ENCODE results near the gene FBXL16.
"Not testable (repeated sequence)": the region's sequence is repeated elsewhere in the genome, so short reads cannot be mapped to it uniquely, and the experiment has no call there.

FBXL16 gene, protein sequence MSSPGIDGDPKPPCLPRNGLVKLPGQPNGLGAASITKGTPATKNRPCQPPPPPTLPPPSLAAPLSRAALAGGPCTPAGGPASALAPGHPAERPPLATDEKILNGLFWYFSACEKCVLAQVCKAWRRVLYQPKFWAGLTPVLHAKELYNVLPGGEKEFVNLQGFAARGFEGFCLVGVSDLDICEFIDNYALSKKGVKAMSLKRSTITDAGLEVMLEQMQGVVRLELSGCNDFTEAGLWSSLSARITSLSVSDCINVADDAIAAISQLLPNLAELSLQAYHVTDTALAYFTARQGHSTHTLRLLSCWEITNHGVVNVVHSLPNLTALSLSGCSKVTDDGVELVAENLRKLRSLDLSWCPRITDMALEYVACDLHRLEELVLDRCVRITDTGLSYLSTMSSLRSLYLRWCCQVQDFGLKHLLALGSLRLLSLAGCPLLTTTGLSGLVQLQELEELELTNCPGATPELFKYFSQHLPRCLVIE

DNA sequence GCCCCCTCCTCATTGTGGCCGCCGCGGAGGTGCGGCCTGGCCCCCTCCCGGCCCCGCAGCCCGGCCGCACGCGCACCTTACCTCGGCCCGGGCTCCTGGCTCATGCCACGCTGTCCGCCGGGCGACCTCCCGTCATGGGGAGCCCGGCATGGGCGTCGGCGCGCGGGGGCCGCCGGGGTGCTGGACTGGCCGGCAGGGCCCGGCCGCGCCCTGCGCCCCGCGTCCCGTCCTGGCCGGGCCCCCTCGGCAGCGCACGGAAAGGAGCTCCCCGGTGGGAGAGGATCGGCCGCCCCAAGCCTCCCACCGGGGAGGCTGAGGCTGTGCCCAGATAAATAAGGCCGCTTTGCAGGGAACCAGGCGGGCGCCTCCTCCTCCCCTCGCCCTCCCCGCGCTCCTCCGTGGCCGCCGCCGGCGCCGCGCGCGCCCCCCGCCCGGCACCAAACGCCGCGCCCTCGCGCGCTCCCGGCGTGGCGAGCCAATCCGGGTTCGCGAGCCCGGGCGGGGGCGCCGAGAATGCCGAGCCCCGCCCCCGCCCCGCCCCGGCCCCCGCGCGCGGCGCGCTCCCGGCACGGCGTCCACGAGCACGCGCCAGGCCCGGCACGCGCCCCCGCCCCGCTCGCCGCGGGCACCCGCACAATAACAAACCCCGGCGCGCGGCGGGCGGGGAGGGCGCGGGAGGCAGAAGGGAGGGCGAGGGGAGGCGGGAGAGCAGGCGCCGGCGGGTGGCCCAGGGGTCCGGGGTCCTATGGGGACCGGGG lies at the start of gene FBXL16:
Gene FBXL16 (minus strand): TSS at position 371 of the 758 bp plus-strand sequence. CDS start 8,396 bp downstream, outside the sequence.
- Mint-ChIP-seq H3K9me3 (no peaks in the 10 kb centered on the region), H3K4me3 (peak within 1 kb of the TSS; percentile 15), H3K4me1 (peaks cover 6% of the 10 kb centered on the region), H3K36me3 (no peaks in the 10 kb centered on the region), H3K27me3 (peaks cover 26% of the 10 kb centered on the region), H3K27ac (no peak within 1 kb of the TSS)

DNA sequence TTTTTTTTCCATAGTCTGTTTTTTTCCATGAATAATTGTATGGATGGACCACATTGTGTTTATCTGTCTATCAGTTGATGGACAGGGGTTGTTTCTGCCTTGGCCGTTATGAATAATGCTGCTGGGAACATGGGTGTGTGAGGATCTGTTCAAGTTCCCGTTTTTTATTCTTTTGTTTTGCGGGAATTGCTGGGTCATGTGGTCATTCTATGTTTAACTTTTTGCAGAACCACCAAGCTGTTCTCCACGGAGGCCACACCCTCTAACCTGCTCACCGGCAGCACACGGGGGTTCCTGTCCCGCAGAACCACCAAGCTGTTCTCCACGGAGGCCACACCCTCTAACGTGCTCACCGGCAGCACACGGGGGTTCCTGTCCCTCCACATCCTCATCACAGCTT lies 49.1 kb upstream of the FBXL16 start:
- Mint-ChIP-seq H3K27ac (no peak overlapping the region), H3K9me3 (no peaks in the 10 kb centered on the region), H3K4me1 (no peaks in the 10 kb centered on the region), H3K27me3 (no peaks in the 10 kb centered on the region), H3K36me3 (no peaks in the 10 kb centered on the region), H3K4me3 (no peak overlapping the region)

GRCh38 chr16:754121-754607 lies 48.6 kb upstream of the FBXL16 start:
- H3K27ac Mint-ChIP-seq, H3K36me3 Mint-ChIP-seq, H3K9me3 Mint-ChIP-seq: not testable (repeated sequence)

GRCh38 chr16:752007-752312 lies 46.4 kb upstream of the FBXL16 start:
- no peaks in the 10 kb centered on the region for H3K9me3 Mint-ChIP-seq
- H3K27ac Mint-ChIP-seq = no peak overlapping the region
- H3K27me3 Mint-ChIP-seq = no peaks in the 10 kb centered on the region
- H3K4me3 Mint-ChIP-seq = no peak overlapping the region
- H3K36me3 Mint-ChIP-seq = no peaks in the 10 kb centered on the region
- H3K4me1 Mint-ChIP-seq = no peaks in the 10 kb centered on the region

More at GRCh38 chr16:754121-754607, 48.6 kb upstream of the FBXL16 start:
- H3K27me3 Mint-ChIP-seq, H3K4me1 Mint-ChIP-seq, H3K4me3 Mint-ChIP-seq: not testable (repeated sequence)

DNA sequence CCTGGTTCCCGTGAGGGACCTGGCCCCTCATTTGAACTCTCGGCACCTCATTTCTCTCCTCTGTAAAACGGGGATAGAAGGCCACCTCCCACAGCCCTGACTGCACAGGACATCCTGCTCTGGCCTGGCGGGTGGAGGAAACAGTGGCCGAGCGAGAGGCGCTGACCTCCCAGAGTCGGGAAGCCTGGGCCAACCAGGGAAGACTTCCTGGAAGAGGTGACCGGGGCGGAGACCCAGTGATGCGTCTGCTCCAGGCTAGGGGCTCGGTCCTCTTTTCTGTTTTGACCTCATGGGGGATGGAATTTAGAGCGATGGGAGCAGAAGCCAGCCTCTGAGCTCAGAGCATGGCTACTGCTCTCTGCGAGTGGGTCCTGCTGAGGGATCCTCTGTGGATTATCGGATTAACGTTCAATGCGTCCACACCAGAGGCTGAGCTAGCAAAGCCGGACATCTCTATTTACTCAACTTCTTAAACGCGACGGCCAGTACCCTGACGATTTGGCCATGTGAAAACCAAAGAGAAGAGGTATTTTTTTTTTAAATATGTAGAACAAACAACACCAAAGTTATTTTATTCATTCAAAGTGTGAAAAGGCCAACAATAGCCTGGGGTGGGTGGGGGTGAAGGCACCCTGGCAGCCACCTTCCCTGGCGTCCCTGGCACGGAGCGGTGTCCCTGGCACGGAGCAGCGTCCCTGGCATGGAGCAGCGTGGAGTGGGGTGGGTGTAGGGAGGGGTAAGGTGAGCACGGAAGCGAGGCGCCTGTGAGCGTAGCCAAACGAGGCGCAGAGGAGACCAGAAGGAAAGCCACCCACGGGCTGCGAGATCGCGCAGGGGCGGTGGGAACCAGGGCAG lies 45.8 kb upstream of the FBXL16 start:
- Mint-ChIP-seq H3K9me3 (no peaks in the 10 kb centered on the region), H3K4me3 (no peak overlapping the region), H3K27ac (no peak overlapping the region), H3K4me1 (no peaks in the 10 kb centered on the region), H3K36me3 (no peaks in the 10 kb centered on the region), H3K27me3 (no peaks in the 10 kb centered on the region)

DNA sequence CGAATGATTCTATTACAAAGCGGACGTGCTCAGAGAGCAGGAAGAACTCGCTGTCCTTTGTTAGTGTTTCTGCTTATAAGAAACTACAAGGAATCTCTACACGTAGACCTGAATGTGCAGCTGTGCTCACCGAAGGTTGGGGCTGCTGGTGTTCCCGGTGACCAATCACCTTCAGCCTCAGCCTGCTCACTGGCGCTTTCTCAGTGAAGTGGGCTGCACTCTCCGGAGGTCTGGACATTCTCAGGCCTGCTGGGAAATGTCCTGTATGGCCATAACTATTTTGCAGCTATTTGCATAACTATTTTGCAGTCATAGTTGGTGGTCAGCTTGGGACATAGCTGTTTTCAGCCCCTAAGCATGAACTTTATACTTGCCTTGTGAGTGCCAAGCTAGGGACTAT lies 44.9 kb upstream of the FBXL16 start:
- Mint-ChIP-seq H3K36me3 (no peaks in the 10 kb centered on the region), H3K4me3 (no peak overlapping the region), H3K9me3 (no peaks in the 10 kb centered on the region), H3K4me1 (no peaks in the 10 kb centered on the region), H3K27ac (no peak overlapping the region), H3K27me3 (no peaks in the 10 kb centered on the region)

GRCh38 chr16:749010-749409 lies 43.4 kb upstream of the FBXL16 start:
- H3K27me3 Mint-ChIP-seq = no peaks in the 10 kb centered on the region
- H3K4me1 Mint-ChIP-seq = no peaks in the 10 kb centered on the region
- H3K4me3 Mint-ChIP-seq = no peak overlapping the region
- H3K9me3 Mint-ChIP-seq = no peaks in the 10 kb centered on the region
- H3K36me3 Mint-ChIP-seq = no peaks in the 10 kb centered on the region
- no peak overlapping the region for H3K27ac Mint-ChIP-seq

- H3K27ac Mint-ChIP-seq = no peak overlapping the region
- no peaks in the 10 kb centered on the region for H3K27me3 Mint-ChIP-seq
- H3K9me3 Mint-ChIP-seq = no peaks in the 10 kb centered on the region
- H3K36me3 Mint-ChIP-seq = no peaks in the 10 kb centered on the region
- no peaks in the 10 kb centered on the region for H3K4me1 Mint-ChIP-seq
- H3K4me3 Mint-ChIP-seq = no peak overlapping the region
These were observed 42.6 kb upstream of the FBXL16 start for GRCh38 chr16:747978-748746.

DNA sequence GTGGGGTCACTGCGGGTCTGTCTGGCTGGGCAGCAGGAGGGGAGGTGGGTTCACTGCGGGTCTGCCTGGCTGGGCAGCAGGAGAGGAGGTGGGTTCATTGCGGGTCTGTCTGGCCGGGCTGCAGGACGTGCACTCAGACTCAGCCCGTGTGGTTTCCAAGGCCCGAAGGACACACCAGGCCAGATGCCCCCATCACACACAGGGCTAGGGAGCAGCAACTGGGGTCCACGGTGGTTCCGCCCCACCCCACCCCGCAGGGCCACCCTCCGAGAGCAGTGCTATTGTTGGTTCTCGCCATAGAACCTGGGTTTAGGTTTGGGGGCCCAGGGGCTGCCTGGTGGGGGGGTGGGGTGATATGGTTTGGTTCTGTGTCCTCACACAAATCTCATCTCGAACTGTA lies 41.0 kb upstream of the FBXL16 start:
- Mint-ChIP-seq H3K9me3 (no peaks in the 10 kb centered on the region), H3K36me3 (no peaks in the 10 kb centered on the region), H3K4me1 (no peaks in the 10 kb centered on the region), H3K27me3 (no peaks in the 10 kb centered on the region), H3K27ac (no peak overlapping the region), H3K4me3 (no peak overlapping the region)

DNA sequence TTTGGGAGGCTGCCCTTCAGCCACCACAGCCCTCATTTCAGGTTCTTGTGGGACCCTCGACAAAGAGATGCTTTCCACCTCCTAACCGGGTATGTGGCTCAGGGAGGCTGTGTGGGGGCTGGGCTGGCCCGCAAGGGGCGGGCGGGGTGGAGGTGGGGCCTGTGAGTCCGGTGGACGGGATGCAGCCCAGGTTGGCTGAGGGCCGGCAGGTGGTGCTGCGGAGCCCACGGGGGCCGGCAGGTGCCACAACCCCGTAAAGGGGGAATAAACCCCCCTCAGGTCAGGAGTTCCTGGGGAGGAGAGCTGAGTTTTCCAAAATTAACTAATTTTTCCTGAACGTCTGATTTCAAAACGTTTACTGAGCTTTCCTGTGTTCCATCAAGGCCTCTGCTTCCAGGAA lies 40.1 kb upstream of the FBXL16 start:
- no peak overlapping the region for H3K27ac Mint-ChIP-seq
- H3K27me3 Mint-ChIP-seq = no peaks in the 10 kb centered on the region
- no peak overlapping the region for H3K4me3 Mint-ChIP-seq
- H3K4me1 Mint-ChIP-seq = no peaks in the 10 kb centered on the region
- no peaks in the 10 kb centered on the region for H3K9me3 Mint-ChIP-seq
- no peaks in the 10 kb centered on the region for H3K36me3 Mint-ChIP-seq

DNA sequence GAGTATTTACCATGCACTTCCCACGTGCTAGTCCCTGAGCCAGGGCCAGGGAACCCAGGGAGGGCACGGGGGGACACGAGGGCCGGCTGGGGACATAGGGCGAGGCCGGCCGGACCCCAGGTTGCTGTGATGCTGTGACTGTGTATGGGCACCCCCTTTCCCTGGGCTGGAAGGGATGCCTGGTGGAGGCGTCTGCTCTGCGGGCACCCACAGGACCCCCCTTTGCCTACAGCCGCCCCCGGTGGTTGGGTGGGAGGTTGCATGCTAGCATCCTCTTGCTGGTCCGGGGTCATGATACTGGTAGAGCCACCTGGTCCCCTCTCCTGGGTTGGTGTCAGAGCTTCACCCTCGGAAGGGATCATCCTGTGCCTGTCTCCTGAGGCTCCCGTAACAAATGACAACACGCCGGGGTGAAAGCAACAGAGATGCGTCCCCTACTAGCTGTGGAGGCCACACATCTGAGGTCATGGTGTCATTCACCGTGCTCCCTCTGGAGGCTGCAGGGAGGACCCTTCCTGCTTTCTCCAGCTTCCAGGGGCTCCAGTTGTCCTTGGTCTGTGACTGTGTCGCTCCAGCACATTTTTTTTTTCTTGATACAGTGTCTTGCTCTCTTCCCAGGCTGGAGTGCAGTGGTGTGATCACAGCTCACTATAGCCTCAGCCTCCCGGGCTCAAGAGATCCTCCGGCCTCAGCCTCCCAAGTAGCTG lies 38.3 kb upstream of the FBXL16 start:
- Mint-ChIP-seq H3K4me3 (no peak overlapping the region), H3K9me3 (no peaks in the 10 kb centered on the region), H3K27ac (no peak overlapping the region), H3K4me1 (peaks cover 13% of the 10 kb centered on the region), H3K36me3 (no peaks in the 10 kb centered on the region), H3K27me3 (no peaks in the 10 kb centered on the region)

DNA sequence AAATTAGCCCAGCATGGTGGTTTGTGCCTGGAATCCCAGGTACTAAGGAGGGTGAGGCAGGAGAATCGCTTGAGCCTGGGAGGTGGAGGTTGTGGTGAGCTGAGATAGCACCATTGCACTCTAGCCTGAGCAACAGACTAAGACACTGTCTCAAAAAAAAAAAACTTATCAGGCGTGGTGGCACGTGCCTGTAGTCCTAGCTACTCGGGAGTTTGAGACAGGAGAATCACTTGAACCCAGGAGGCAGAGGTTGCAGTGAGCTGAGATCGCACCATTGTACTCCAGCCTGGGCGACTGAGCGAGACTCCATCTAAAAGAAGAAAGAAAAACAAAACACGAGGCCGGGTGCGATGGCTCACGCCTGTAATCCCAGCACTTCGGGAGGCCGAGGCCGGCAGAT lies 37.3 kb upstream of the FBXL16 start:
- H3K36me3 Mint-ChIP-seq, H3K27ac Mint-ChIP-seq, H3K27me3 Mint-ChIP-seq, H3K9me3 Mint-ChIP-seq, H3K4me3 Mint-ChIP-seq: not testable (repeated sequence)
- peaks cover 13% of the 10 kb centered on the region for H3K4me1 Mint-ChIP-seq

- H3K27me3 Mint-ChIP-seq = no peaks in the 10 kb centered on the region
- H3K27ac Mint-ChIP-seq = peak overlapping the region; percentile 41
These were observed 36.5 kb upstream of the FBXL16 start for GRCh38 chr16:741986-742629.

More at GRCh38 chr16:741986-742629, 36.5 kb upstream of the FBXL16 start:
- H3K4me1 Mint-ChIP-seq = peaks cover 13% of the 10 kb centered on the region
- peak overlapping the region; percentile 81 for H3K4me3 Mint-ChIP-seq
- no peaks in the 10 kb centered on the region for H3K9me3 Mint-ChIP-seq
- H3K36me3 Mint-ChIP-seq = peaks cover 4% of the 10 kb centered on the region

Data from activated naive CD4-positive, alpha-beta T cell treated with anti-CD3 and anti-CD28 coated beads, Interleukin-2, amount 50 U/mL, for 24 hours (primary cell).